Left lung (tissue), 14 donors: ENCODE results near the gene GFM2. TPM values are rescaled to one million over a fixed set of nuclear protein-coding genes. Genes with fewer than 3 reads are reported as not detected.

Source experiments
- ATAC-seq: fragments of 200-7000 bp; cut with Tn5 transposase; one replicate; pipeline ENCODE4 v1.9.1; 2020; ENCODE audit warnings: moderate library complexity
- DNase-seq, 4 donors: peaks; one replicate each; pipeline ENCODE4 v3.0.0-alpha.2; 2013 to 2020
- H3K27ac ChIP-seq, 2 donors: fragments of 200-600 bp; sonication (generic) in 1 of 2; one replicate each; pipeline versions ENCODE4 v1.5.0 to v1.8.0; 2020 to 2021
- H3K27me3 ChIP-seq, 2 donors: fragments of 200-600 bp; sonication (generic) in 1 of 2; one replicate each; pipeline versions ENCODE4 v1.5.0 to v1.8.0; 2020 to 2021
- H3K36me3 ChIP-seq, 2 donors: fragments of 200-600 bp; sonication (generic) in 1 of 2; one replicate each; pipeline versions ENCODE4 v1.5.0 to v1.8.0; 2020 to 2021
- H3K4me1 ChIP-seq, 2 donors: fragments of 200-600 bp; one replicate each; pipeline ENCODE4 v1.8.0; 2021
- H3K4me3 ChIP-seq, 2 donors: fragments of 200-600 bp; sonication (generic) in 1 of 2; one replicate each; pipeline versions ENCODE4 v1.5.0 to v1.8.0; 2020 to 2021; ENCODE audit warnings: mild to moderate bottlenecking in 1 of 2
- H3K9me3 ChIP-seq, 2 donors: fragments of 200-600 bp; sonication (generic) in 1 of 2; one replicate each; pipeline versions ENCODE4 v1.5.0 to v1.8.0; 2020 to 2021
- CTCF ChIP-seq, 2 donors: fragments of 200-600 bp; sonication (generic) in 1 of 2; IDR thresholded peaks; one replicate each; pipeline versions ENCODE4 v1.5.0 to v1.8.0; 2021; ENCODE audit warnings: antibody characterized with exemption in 2 of 2
- intact Hi-C, 2 donors: fragments of 100-400 bp; cut with DNase I; formaldehyde crosslinking; loops; one replicate each; pipeline versions ENCODE4 v1.11.2 to v1.14.2; 2022
- long read RNA-seq, 12 donors: library from polyadenylated mRNA in 2 of 12; unstranded in 2 of 12; transcript quantifications; one replicate each; pipeline ENCODE4 v2.0.0 and lab custom pipeline, GENCODE V29; 2019 to 2026
- polyA plus RNA-seq, 6 donors: library from polyadenylated mRNA; unstranded; fragments of 120-200 nt; gene quantifications; one replicate each; pipeline ENCODE4 v1.2.1, GENCODE V29; 2013; ENCODE audit not compliant: insufficient read length in 6 of 6
- total RNA-seq, 2 donors: library from RNA; stranded (reverse); fragmentation: NEBNext Ultra II Directional; extraction: Animal tissue kit (Norgen Biotek cat#: 25700); gene quantifications; one replicate each; pipeline ENCODE4 v1.2.1, GENCODE V29; 2021
- donor health status: DM: no; HTN: yes; CAD: no.
- donor health status: DM: no; HTN: no; CAD: no.

Gene GFM2
- total RNA-seq (10 to 100 TPM; 23.4 to 23.9 TPM), polyA plus RNA-seq (10 to 100 TPM; 38.0 to 49.7 (median 44.8) TPM)
- long read RNA-seq, donor 1, partial matches to known transcripts: 931 of 943 reads
- long read RNA-seq, donor 1, other reads (novel, unspliced or antisense): 10 of 943 reads
- long read RNA-seq, donor 2, partial matches to known transcripts: 998 of 1,016 reads
- long read RNA-seq, donor 2, other reads (novel, unspliced or antisense): 16 of 1,016 reads
- long read RNA-seq, donor 3, transcript GFM2-201 (21 exons, 3,249 nt): major isoform, 7 of 612 reads
- long read RNA-seq, donor 3, partial matches to known transcripts: 605 of 612 reads
- long read RNA-seq, donor 3, other reads (novel, unspliced or antisense): 0 of 612 reads
- long read RNA-seq, donor 4, partial matches to known transcripts: 1 of 3 reads
- long read RNA-seq, donor 4, other reads (novel, unspliced or antisense): 1 of 3 reads
- long read RNA-seq, donor 5, transcript GFM2-201 (21 exons, 3,249 nt): major isoform, 5 of 687 reads
- long read RNA-seq, donor 5, partial matches to known transcripts: 448 of 687 reads
- long read RNA-seq, donor 5, other reads (novel, unspliced or antisense): 233 of 687 reads
- long read RNA-seq, donor 6, transcript GFM2-201 (21 exons, 3,249 nt): major isoform, 5 of 738 reads
- long read RNA-seq, donor 6, partial matches to known transcripts: 715 of 738 reads
- long read RNA-seq, donor 6, other reads (novel, unspliced or antisense): 18 of 738 reads
- long read RNA-seq, donor 7, transcript GFM2-201 (21 exons, 3,249 nt): major isoform, 7 of 653 reads
- long read RNA-seq, donor 7, partial matches to known transcripts: 639 of 653 reads
- long read RNA-seq, donor 7, other reads (novel, unspliced or antisense): 7 of 653 reads
- long read RNA-seq, donor 8, partial matches to known transcripts: 617 of 625 reads
- long read RNA-seq, donor 8, other reads (novel, unspliced or antisense): 5 of 625 reads
- long read RNA-seq, donor 9: 0 reads
- long read RNA-seq, donor 10, partial matches to known transcripts: 1 of 2 reads
- long read RNA-seq, donor 10, other reads (novel, unspliced or antisense): 0 of 2 reads
- long read RNA-seq, donor 11, transcript GFM2-201 (21 exons, 3,249 nt): major isoform, 6 of 480 reads
- long read RNA-seq, donor 11, partial matches to known transcripts: 390 of 480 reads
- long read RNA-seq, donor 11, other reads (novel, unspliced or antisense): 84 of 480 reads
- long read RNA-seq, donor 12, partial matches to known transcripts: 741 of 758 reads
- long read RNA-seq, donor 12, other reads (novel, unspliced or antisense): 16 of 758 reads

GRCh38 chr5:74766849-74767578 lies at the start of gene GFM2, which contains the start of gene NSA2:
TSS of gene GFM2 (minus strand) at chr5:74767117. CDS start at chr5:74763742, 3,375 bp downstream.
TSS of gene NSA2 (plus strand) at chr5:74767249. CDS start at chr5:74767361, 112 bp downstream.
- Histone ChIP-seq H3K4me1 (peaks cover 17 to 27% of the 10 kb centered on the region in 2 donors), H3K27ac (peak within 1 kb of the TSS; percentile 75 to 86), H3K4me3 (peak within 1 kb of the TSS; percentile 94 to 95), H3K27me3 (no peaks in the 10 kb centered on the region), H3K9me3 (no peaks in the 10 kb centered on the region), H3K36me3 (peaks cover 0 to 45% of the 10 kb centered on the region in 2 donors)
- peak; percentile 99 for ATAC-seq
- peak; percentile 92 to 96 (median 93) for DNase-seq
- no peak for TF ChIP-seq CTCF (IDR thresholded peaks at IDR 0.05)
- intact Hi-C loops: no loop called here

GRCh38 chr5:74810915-74811314 lies 44.0 kb upstream of the GFM2 start:
- Histone ChIP-seq H3K27ac (no peak overlapping the region), H3K4me1 (no peaks in the 10 kb centered on the region), H3K4me3 (no peak overlapping the region), H3K36me3 (no peaks in the 10 kb centered on the region), H3K27me3 (no peaks in the 10 kb centered on the region), H3K9me3 (no peaks in the 10 kb centered on the region)
- no peak for TF ChIP-seq CTCF (IDR thresholded peaks at IDR 0.05)
- no peak for DNase-seq
- ATAC-seq: no peak
- intact Hi-C loops: no loop called here

- no peak for DNase-seq
- Histone ChIP-seq H3K36me3 (no peaks in the 10 kb centered on the region), H3K4me1 (no peaks in the 10 kb centered on the region), H3K9me3 (no peaks in the 10 kb centered on the region), H3K4me3 (no peak overlapping the region), H3K27me3 (peaks cover 0 to 9% of the 10 kb centered on the region in 2 donors), H3K27ac (no peak overlapping the region)
- ATAC-seq: no peak
- no peak for TF ChIP-seq CTCF (IDR thresholded peaks at IDR 0.05)
- intact Hi-C loops: no loop called here
Observed at GRCh38 chr5:74801941-74802340, 35.0 kb upstream of the GFM2 start.

- no peak overlapping the region for H3K27ac ChIP-seq
- H3K4me1 ChIP-seq: no peaks in the 10 kb centered on the region
- intact Hi-C loops: no loop called here
- no peaks in the 10 kb centered on the region for H3K9me3 ChIP-seq
- peaks cover 0 to 9% of the 10 kb centered on the region in 2 donors for H3K27me3 ChIP-seq
- DNase-seq: no peak
- no peak for TF ChIP-seq CTCF (IDR thresholded peaks at IDR 0.05)
- H3K4me3 ChIP-seq: no peak overlapping the region
- H3K36me3 ChIP-seq: no peaks in the 10 kb centered on the region
- ATAC-seq: no peak
Observed at GRCh38 chr5:74801197-74801596, 34.3 kb upstream of the GFM2 start.
